ENCODE results near the gene CCDC12.

CCDC12 gene

GRCh38 chr3:46876313-46877300 lies 99.9 kb downstream of the CCDC12 start:
- no peaks in the 10 kb centered on the region for H3K9me3 ChIP-seq (ENCODE audit: insufficient read depth, low read length, severe bottlenecking)
- H3K36me3 ChIP-seq (ENCODE audit: insufficient read depth, low read length): no peaks in the 10 kb centered on the region
- no peak overlapping the region for H3K27ac ChIP-seq (ENCODE audit: low read length)
- no peaks in the 10 kb centered on the region; the same call in 1 of the 2 replicates for H4K20me1 ChIP-seq (ENCODE audit: insufficient read depth, low read length)
- no peak overlapping the region for H3K4me2 ChIP-seq (ENCODE audit: insufficient read depth, low read length)
- no peak overlapping the region for H3K9ac ChIP-seq (ENCODE audit: low read depth, low read length)
- H3K4me3 ChIP-seq (ENCODE audit: low read depth in 1 of 2, low read length in 2 of 2): no peak overlapping the region
- no peak for DNase-seq
- no peak for ATAC-seq (ENCODE audit: insufficient read depth, low read depth)
- no peaks in the 10 kb centered on the region for H3K4me1 ChIP-seq (ENCODE audit: insufficient read depth, low read length)
- H2AFZ ChIP-seq (ENCODE audit: low read depth, low read length): no peak overlapping the region
- H3K79me2 ChIP-seq (ENCODE audit: insufficient read depth, low read length): no peaks in the 10 kb centered on the region
- no peak for TF ChIP-seq EZH2 (IDR thresholded peaks at IDR 0.05; ENCODE audit: borderline replicate concordance, low read depth, low read length, severe bottlenecking)
- no peak for TF ChIP-seq CTCF (IDR thresholded peaks at IDR 0.05; ENCODE audit: borderline replicate concordance, extremely low read depth, low read length, poor library complexity, severe bottlenecking)
- H3K27me3 ChIP-seq (ENCODE audit: insufficient read depth, low read length, poor library complexity): no peaks in the 10 kb centered on the region

- Histone ChIP-seq H3K9ac (ENCODE audit: low read depth, low read length) (no peak overlapping the region), H3K27ac (ENCODE audit: low read length) (no peak overlapping the region), H3K9me3 (ENCODE audit: insufficient read depth, low read length, severe bottlenecking) (no peaks in the 10 kb centered on the region), H2AFZ (ENCODE audit: low read depth, low read length) (no peak overlapping the region), H3K4me3 (ENCODE audit: low read depth in 1 of 2, low read length in 2 of 2) (no peak overlapping the region), H3K79me2 (ENCODE audit: insufficient read depth, low read length) (no peaks in the 10 kb centered on the region), H4K20me1 (ENCODE audit: insufficient read depth, low read length) (no peaks in the 10 kb centered on the region; the same call in 1 of the 2 replicates), H3K4me2 (ENCODE audit: insufficient read depth, low read length) (no peak overlapping the region), H3K4me1 (ENCODE audit: insufficient read depth, low read length) (no peaks in the 10 kb centered on the region), H3K36me3 (ENCODE audit: insufficient read depth, low read length) (no peaks in the 10 kb centered on the region), H3K27me3 (ENCODE audit: insufficient read depth, low read length, poor library complexity) (no peaks in the 10 kb centered on the region)
- ATAC-seq (ENCODE audit: insufficient read depth, low read depth) (no peak), DNase-seq (no peak)
- TF ChIP-seq CTCF (IDR thresholded peaks at IDR 0.05; ENCODE audit: borderline replicate concordance, extremely low read depth, low read length, poor library complexity, severe bottlenecking) (no peak), EZH2 (IDR thresholded peaks at IDR 0.05; ENCODE audit: borderline replicate concordance, low read depth, low read length, severe bottlenecking) (no peak)
These were observed 101.0 kb downstream of the CCDC12 start for GRCh38 chr3:46875560-46875959.

- Histone ChIP-seq H3K4me2 (ENCODE audit: insufficient read depth, low read length) (no peak overlapping the region), H3K36me3 (ENCODE audit: insufficient read depth, low read length) (no peaks in the 10 kb centered on the region), H3K27me3 (ENCODE audit: insufficient read depth, low read length, poor library complexity) (no peaks in the 10 kb centered on the region), H3K9ac (ENCODE audit: low read depth, low read length) (no peak overlapping the region), H3K4me1 (ENCODE audit: insufficient read depth, low read length) (no peaks in the 10 kb centered on the region), H4K20me1 (ENCODE audit: insufficient read depth, low read length) (no peaks in the 10 kb centered on the region; the same call in 1 of the 2 replicates), H3K27ac (ENCODE audit: low read length) (no peak overlapping the region), H3K79me2 (ENCODE audit: insufficient read depth, low read length) (no peaks in the 10 kb centered on the region), H3K9me3 (ENCODE audit: insufficient read depth, low read length, severe bottlenecking) (no peaks in the 10 kb centered on the region), H2AFZ (ENCODE audit: low read depth, low read length) (no peak overlapping the region), H3K4me3 (ENCODE audit: low read depth in 1 of 2, low read length in 2 of 2) (no peak overlapping the region)
- no peak for DNase-seq
- TF ChIP-seq EZH2 (IDR thresholded peaks at IDR 0.05; ENCODE audit: borderline replicate concordance, low read depth, low read length, severe bottlenecking): no peak
- no peak for TF ChIP-seq CTCF (IDR thresholded peaks at IDR 0.05; ENCODE audit: borderline replicate concordance, extremely low read depth, low read length, poor library complexity, severe bottlenecking)
- no peak for ATAC-seq (ENCODE audit: insufficient read depth, low read depth)
These were observed 102.1 kb downstream of the CCDC12 start for GRCh38 chr3:46874430-46874829.

Measured in DND-41 (cell line).